HG03457 (cell line): Measurements from ENCODE around the gene NFIX.

Source experiments
- ATAC-seq: cut with Tn5 transposase; IDR thresholded peaks from one replicate; pipeline ENCODE4 v1.9.1; 2021; ENCODE audit warnings: moderate number of reproducible peaks; ENCODE audit not compliant: unreplicated experiment

NFIX gene

GRCh38 chr19:13089139-13089856 lies 94.0 kb downstream of the NFIX start:
- ATAC-seq: no peak

DNA sequence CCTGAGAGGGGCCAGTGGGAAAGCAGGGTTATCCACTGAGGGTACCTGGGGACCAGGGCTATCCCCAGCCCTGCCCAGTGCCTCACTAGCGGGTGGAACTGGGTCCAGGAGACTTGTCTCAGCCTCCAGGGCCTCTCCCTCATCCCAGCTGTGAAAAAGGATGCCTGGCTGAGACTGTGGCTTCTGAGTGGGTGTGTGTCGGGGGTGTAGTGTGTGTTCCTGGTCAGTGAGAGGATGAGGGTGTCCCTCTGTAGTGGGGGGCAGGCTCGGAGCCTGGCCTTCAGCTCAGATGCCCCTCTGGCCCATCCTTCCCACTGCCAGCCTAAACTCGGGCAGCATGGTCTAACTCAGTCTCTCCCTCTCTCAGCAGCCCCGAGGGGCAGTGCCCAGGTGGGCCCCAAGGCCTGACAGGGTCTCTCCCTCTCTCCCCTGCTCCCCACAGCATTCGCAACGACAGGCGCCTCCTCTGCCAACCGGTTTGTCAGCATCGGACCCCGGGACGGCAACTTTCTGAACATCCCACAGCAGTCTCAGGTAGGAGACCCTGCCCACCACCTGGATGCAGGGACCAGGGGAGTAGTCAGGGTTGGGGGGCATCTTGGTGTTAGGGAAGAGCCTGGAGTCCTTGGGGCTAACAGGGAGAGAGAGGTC lies 94.7 kb downstream of the NFIX start:
- ATAC-seq: no peak

DNA sequence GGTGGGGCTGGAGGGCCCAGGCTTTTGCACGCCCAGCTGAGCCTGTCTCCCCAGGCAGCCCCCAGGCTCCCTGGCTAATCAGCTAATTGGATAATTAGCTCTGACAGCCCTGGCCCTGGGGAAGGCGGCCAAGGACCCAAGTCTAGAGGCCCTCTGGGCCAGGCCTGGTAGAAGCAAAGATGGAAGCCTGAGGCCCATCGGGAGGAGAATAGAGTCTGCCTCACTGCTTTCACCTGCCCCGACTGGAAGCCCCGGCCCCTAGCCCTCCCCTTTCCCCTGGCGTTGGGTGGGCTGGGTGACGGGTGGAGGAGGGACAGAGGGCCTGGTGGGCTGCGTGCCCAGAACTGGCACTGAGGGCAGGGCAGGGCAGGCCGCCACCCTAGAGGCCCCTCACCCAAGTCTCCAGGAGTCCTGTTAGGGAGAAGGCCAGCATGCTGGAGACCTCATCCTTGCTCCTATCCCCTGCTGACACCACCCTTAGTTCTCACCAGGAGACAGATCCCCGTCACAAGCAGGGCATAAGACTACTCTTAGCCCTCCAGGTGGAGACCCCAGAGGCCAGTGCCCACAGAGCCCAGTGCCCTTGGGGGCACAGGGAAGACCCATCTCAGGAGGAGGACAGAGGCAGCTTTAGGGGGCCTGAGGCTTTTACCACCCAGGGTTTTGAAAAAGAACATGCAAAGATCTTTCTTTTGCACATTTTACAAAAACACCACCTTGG lies 95.4 kb downstream of the NFIX start:
- ATAC-seq: no peak

DNA sequence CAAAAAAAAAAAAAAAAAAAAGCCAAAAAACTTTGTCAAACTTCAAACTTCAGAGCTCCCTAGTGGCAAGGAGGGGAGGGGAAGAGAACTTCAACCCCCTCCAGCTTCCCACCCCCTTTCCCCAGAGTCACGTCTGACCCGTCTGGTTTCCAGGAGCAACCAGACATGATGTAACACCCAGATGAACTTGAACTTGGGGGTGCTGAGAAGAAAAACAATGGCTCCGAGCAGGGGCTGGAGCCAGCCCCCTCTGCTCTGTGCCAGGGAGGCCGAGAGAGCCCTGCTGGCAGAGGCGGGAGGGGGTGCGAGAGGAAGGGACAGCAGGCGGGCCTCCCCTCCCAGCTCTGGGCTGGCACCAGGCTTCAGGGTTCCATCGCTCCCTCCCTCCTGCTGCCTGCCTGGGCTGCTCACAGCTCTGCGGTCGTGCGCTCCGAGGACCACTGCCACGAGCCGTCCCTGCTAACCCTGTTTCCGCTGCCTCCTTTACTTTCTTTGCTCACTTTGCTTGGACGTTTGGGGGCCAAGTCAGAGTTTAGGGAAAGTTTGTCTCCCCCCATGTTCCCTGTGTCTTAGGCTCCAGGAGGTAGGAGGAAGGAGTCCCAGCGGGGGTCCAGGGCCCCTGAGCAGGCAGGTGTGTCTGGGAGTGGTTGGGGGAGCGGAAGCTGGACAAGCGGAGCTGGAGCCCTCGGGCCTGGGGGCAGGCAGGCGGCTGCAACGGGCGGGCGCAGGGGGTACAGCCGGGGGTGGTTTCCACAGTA lies 96.3 kb downstream of the NFIX start:
- no peak for ATAC-seq

DNA sequence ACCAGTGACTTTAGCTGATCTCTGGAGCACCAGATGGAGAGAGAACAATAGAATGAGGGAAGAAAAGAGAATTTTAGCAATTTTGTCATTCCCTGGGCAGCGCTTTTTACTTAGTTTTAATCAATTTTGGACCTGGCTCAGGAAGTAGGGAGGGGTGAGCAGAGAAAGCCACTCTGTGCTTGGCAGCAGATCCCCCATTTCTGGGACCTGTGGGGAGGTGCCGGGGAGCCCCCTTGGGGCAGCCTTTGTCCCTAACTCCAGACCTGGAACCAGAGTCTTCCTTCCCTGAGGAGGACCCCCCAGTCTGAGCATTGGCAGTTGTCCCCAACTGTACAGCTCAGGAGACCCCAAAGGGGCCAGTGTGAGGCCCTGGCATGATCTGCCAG lies 96.9 kb downstream of the NFIX start:
- ATAC-seq: no peak

GRCh38 chr19:13092606-13093235 lies 97.4 kb downstream of the NFIX start:
- no peak for ATAC-seq

DNA sequence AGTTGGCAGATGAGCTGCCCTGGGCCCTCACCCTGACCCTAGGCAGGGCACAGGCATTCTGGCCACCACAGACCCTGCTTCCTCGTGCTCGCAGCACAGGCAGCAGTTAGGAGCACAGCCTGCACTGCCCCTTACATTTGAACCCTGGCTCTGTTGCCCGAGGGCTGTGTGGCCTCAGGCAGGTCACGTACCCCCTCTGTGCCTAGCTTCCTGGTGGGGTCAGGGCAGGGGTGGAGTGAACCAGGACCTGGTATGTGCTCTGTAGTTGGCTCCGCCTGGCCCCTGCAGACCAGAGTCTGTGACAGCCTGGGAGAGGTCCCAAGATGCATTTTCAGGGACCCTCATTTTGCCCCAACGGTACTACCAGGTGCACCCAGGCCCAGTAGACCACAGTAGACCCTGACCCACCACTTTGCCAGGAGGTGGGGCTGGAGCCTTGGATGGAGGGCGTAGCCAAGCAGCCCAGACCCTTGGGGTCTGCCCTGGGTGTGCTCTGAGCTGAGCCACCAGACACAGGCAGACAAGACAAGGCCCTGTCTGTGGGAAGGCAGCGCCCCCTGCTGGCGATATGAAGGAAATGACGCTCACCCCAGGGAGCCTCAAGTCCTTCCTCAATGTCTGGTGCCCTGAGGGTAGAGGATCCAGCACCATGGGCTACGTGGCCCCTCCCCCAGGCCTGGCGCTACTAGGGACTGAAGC lies 98.3 kb downstream of the NFIX start:
- ATAC-seq: no peak

GRCh38 chr19:13094106-13094504 lies 98.8 kb downstream of the NFIX start:
- ATAC-seq: no peak

- no peak for ATAC-seq
Observed at GRCh38 chr19:13094771-13095392, 99.6 kb downstream of the NFIX start.

DNA sequence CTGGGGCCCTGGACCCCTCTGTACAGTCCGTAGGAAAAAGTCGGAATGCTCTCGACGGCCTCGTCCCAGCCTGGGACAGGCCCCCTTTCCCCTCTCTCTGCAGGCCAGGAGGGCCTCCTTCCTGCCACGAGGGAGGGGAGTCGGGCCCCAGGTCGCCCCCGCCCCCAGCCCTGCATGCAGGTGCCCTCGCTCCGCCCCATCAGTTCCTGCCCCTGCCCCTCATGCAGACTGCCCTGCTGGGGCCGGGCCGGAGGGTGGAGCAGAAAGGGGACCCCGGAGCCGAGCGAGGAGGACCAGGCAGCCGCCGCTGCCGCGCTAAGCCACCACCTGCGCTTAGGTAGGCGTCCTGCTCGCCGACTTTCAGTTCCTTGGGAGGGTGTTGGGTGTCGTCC lies 100.1 kb downstream of the NFIX start:
- no peak for ATAC-seq

- no peak for ATAC-seq
Observed at GRCh38 chr19:13095934-13096927, 101.0 kb downstream of the NFIX start.

DNA sequence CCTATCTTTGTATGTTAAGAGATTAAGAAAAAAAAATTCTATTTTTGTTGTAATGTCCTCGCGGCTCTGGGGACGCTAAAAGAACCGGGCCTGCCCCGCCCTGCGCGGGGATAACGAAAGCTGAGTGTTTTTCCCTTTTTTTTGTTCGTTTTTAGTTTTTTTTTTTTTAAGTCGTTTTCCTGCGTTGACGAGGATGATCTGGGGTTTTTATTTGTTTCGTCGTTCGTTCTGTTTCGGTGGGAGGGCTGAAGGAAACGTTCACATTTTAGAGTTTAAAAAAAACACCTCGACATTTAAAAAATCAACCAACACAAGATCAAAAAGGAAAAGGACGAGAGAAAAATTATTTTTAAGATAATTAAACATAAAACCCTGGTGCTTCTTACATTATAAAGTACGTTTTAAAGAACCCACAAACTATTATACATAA lies 101.8 kb downstream of the NFIX start:
- no peak for ATAC-seq

DNA sequence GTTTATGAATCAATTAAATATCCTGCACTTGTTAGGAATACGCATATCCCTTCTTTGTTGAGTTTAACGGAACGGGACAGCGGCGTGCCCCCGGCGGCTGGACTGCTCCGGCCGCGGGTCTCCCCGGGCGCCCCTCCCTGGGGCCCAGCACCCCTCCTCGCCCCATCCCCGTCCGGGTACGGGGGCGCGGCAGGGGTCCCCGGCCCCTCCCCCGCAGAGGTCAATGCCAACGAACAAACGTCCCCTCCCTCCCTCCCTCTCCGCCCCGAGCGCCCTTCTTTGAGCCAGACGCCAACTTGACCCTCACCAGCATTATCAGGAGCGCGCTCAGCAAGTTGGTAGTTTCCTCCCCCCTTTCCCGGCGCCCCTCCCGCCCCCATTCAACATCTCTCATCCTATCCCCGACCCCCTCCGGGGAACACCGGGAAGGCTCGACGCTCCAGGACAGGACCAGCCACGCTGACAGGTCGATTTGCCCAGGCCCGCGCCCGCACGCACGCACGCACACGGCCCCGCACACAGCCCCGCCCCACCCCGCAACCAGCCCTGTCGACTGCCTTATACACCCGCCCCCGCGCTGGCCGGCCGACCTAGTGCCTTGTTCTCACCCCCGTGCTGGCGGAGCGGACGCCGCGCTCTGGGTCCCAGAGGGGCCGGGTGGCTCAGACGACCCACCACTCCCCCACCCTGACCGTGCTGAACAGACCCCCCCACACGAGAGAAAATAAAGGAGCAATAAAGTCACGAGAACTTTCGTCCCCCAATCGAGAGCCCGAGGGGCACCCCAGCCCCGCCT lies 102.4 kb downstream of the NFIX start:
- ATAC-seq: no peak

DNA sequence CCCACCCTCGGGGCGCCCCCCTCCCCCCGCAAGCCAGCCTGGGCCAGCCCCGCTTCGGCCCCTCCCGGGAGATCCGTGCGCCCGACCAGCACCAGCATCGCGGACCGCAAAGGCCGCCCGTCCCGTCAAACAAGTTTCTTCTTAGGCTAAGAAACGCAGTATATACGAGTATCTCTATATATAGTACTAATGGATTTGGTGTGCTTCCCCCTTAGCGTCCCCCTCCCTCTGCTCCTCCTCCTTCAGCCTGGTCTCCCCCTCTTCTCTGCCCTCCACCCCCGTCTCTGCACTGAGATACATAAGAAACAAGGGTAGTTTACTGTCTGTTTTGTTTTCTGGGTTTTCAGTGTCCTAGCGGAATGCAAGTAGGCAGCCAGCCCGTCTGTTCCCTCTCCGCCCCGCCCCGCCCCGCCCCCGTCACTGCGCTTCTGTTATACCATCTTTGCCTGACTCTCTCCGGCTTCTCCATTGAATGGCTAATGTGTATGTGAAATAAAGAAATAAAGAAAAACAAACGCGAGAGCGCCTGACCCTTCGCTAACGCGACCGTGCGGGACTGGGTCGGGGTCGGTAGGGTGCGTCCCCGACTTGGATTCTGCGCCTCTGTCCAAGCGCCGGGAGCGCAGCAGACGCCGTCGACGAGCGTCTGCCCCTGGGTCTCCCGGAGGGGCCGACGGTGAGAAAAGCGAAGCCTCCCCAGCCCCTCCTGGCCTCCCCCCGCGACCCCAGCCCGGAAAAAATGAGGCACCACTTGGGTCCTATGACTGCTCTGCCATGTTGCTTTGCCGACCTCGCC lies 103.2 kb downstream of the NFIX start:
- ATAC-seq: no peak

DNA sequence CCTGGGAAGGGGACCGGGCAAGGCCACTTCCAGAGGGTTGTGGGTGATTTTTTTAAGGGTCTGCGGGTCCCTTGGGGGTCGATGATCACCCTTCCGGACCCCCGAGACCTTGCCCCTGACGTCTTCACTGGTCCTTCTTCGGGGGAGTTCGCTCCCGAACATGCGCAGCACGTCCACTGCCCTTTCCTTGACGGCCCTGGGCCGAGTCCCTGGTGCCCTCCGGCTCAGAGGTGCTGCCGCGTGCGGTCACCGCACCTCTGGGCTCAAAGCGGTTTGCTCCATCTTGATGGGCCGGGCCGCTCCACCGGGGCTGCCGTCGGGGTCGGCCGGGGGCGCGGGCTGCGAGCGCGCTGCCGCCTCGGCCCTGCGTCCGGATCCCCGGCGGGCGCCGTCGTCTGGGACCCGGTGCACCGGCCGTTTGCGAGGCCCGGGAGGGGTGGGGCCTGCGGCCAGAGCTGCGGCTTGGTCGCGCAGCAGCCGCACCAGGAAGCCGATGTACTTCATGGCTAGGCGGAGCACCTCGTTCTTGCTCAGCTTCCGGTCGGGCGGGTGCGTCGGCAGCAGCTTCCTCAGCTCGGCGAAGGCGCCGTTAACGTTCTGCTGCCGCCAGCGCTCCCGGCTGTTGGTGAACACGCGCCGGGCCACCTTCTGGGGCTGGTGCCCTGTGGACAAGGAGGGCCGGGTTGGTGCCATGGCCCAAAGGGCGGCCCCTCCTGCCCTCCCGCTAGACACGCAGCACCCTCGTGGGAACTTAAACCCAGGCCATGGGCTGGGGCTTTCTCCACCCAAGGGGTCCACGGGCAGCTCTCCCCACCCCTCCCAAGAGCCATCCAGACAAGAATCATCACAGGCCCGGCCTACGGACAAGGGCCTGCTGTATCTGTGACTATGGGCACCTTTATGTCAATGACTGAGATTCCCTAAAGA lies 104.1 kb downstream of the NFIX start:
- ATAC-seq: no peak

GRCh38 chr19:13100031-13100588 lies 104.8 kb downstream of the NFIX start:
- no peak for ATAC-seq
